Upper lobe of left lung (tissue), 4 donors: ENCODE results near the gene PAK4.

Experiments used
- CTCF ChIP-seq, 6 experiments: fragments of 450-650 bp in 4 of 6; fragments of 200-600 bp in 2 of 6; sonication (generic) in 2 of 6; IDR thresholded peaks; one replicate each; pipeline ENCODE4 v1.5.1; 2016 to 2019; ENCODE audit warnings: antibody characterized with exemption in 6 of 6
- POLR2A ChIP-seq, 4 donors: fragments of 450-650 bp; IDR thresholded peaks; one replicate each; pipeline ENCODE4 v1.5.1; 2016 to 2017; ENCODE audit warnings: antibody characterized with exemption in 4 of 4, mild to moderate bottlenecking in 2 of 4
- POLR2AphosphoS5 ChIP-seq, 2 donors: sonication (generic); formaldehyde crosslinking; IDR thresholded peaks; one replicate each; pipeline ENCODE4 v1.5.1; 2017; ENCODE audit warnings: antibody characterized with exemption in 2 of 2

- TF ChIP-seq CTCF (IDR thresholded peaks at IDR 0.05) (no peak), POLR2A (IDR thresholded peaks at IDR 0.05) (no peak), POLR2AphosphoS5 (IDR thresholded peaks at IDR 0.05) (no peak)
These were observed 83.6 kb downstream of the PAK4 start for GRCh38 chr19:39209196-39209595.
